PC-3 (cell line): ENCODE data around the gene NDE1.

Experiments
- CTCF ChIP-seq: fragments of 300-600 bp; sonication (generic); conservative IDR thresholded peaks from 2 replicates; pipeline ENCODE4 v1.5.1; 2017; ENCODE audit warnings: antibody characterized with exemption, low read depth, mild to moderate bottlenecking, low read length
- EZH2 ChIP-seq: fragments of 300-600 bp; sonication (generic); IDR thresholded peaks from one replicate; pipeline ENCODE4 v1.6.1; 2017; ENCODE audit warnings: antibody characterized with exemption, mild to moderate bottlenecking, low read length; ENCODE audit not compliant: unreplicated experiment

GRCh38 chr16:15742716-15743115 lies 92.7 kb downstream of the NDE1 start:
- TF ChIP-seq EZH2 (no peak), CTCF (no peak)
